ENCODE data around the gene HSD17B14. TPM values are rescaled to one million over a fixed set of nuclear protein-coding genes. Genes with fewer than 3 reads are reported as not detected.

The HSD17B14 gene
- total and polyA plus RNA-seq, 9 of the 15 experiments (the other 6 are each of a cell fraction or from before 2014, with no cell fraction given) = 0.16 TPM; not detected in 8

DNA sequence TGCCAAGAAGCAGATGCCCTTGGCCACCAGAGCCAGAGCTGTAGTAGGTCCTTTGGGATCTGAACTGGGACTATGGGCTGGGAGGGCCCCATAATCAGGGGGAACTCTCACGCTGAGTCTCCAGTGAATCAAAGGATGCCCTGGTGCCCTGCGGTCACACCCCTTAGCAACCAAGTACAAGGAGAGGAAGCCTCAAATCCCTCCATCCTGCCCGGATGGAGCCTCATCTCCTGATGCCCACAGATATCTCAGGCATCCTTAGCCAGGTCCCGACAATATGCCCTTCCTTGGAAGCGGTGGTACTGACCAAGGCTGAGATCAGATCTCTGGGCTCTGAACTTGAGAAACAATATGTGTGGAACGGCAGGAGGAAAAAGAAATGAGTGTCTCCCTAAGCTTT is 30.4 kb upstream of the HSD17B14 start:
- CTCF ChIA-PET (ENCODE audit: low intra/inter-chr PET ratio) = no interaction called here
- H3K79me2 ChIP-seq (ENCODE audit: control insufficient read depth, insufficient read depth, low read length) = no peaks in the 10 kb centered on the region
- ATAC-seq (no peak), FAIRE-seq (no peak), DNase-seq (ENCODE audit: extremely low read depth in 1 of 4, low spot score in 3 of 4) (no peak)
- H3K4me2 ChIP-seq (ENCODE audit: insufficient read depth, low read length) = peak overlapping the region; percentile 79
- no peaks in the 10 kb centered on the region for H3K9me3 ChIP-seq (replicated peaks; ENCODE audit: control insufficient read depth, insufficient read depth, low read depth, low read length)
- 0 out of 3 replicates have a peak overlapping the region, but pooled peaks have one; percentile 24 for H3K27ac ChIP-seq (ENCODE audit: extremely low read depth, low read depth, low read length)
- TF ChIP-seq KDM5B (IDR thresholded peaks at IDR 0.05; ENCODE audit: insufficient replicate concordance, low read depth, low read length) (peak; percentile 8), TFAM (CRISPR knock-in tag; conservative IDR thresholded peaks at IDR 0.05) (no peak), ZBTB7A (IDR thresholded peaks at IDR 0.05; ENCODE audit: borderline replicate concordance, control insufficient read depth, low read depth, low read length) (0 out of 2 replicates have a peak, but pooled peaks have one; percentile 5)
- H2AFZ ChIP-seq (ENCODE audit: low read depth, low read length) = no peak overlapping the region
- H3K27me3 ChIP-seq (ENCODE audit: control insufficient read depth in 2 of 2, insufficient read depth in 2 of 2, low read length in 2 of 2) = no peaks in the 10 kb centered on the region
- POLR2A ChIA-PET = interaction anchor here (1.0 kb wide), 2 partner anchors 8 to 11 kb away, joined by 4 to 6 read pairs; no protein-coding TSS in a partner anchor
- no peaks in the 10 kb centered on the region for H4K20me1 ChIP-seq (replicated peaks; ENCODE audit: control insufficient read depth, insufficient read depth, low read length)
- H3K4me1 ChIP-seq (replicated peaks in 1 of 2; ENCODE audit: control insufficient read depth in 2 of 2, insufficient read depth in 2 of 2, low read length in 2 of 2) = peaks cover 28 to 47% of the 10 kb centered on the region in 2 experiments
- H3K9ac ChIP-seq (ENCODE audit: insufficient read depth in 1 of 2, low read depth in 2 of 2, low read length in 2 of 2) = peak overlapping the region; percentile 14 to 91; a peak in 2 of 4 replicates
- BruUV-seq (replicated peaks) = no TSS peak
- no peaks in the 10 kb centered on the region for H3K9me1 ChIP-seq (ENCODE audit: control insufficient read depth, insufficient read depth, low read length)
- no peak overlapping the region for H3K4me3 ChIP-seq
- intact Hi-C loops (cut with micrococcal nuclease) (no loop called here), in situ Hi-C loops (cut with MboI) (no loop called here)
- 19% methylated on average over 6 of the region's 6 CpGs for WGBS (ENCODE audit: insufficient coverage, low coverage, missing lambda C conversion rate)
- H3K36me3 ChIP-seq (ENCODE audit: control insufficient read depth, insufficient read depth, low read length) = no peaks in the 10 kb centered on the region

DNA sequence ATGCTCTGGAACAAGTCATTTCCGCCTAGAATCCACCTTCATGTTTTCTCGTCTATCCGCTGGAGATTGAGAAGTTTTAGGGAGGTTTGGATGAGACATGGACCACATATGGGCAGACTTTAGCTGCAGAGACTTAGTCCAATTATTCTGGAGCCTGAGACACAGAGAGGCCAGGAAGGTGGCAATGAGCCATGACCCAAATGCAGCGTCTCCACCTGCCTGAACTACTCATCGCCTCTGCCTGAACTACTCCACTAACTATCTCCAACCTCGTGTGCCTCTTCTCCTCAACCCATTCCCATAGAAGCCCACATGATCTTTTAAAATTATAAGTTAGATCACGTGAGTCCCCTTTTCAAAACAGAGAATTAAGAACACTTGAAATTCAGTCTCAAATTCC is 26.5 kb upstream of the HSD17B14 start:
- H3K79me2 ChIP-seq (ENCODE audit: control insufficient read depth, insufficient read depth, low read length) = peaks cover 4% of the 10 kb centered on the region; the same call in 2 of the 3 replicates
- in situ Hi-C loops (cut with MboI) (no loop called here), intact Hi-C loops (cut with micrococcal nuclease) (no loop called here)
- no peak for DNase-seq (ENCODE audit: extremely low read depth in 1 of 4, low spot score in 3 of 4)
- H2AFZ ChIP-seq (ENCODE audit: low read depth, low read length) = no peak overlapping the region
- no peak overlapping the region for H3K27ac ChIP-seq (ENCODE audit: extremely low read depth, low read depth, low read length)
- peaks cover 21 to 63% of the 10 kb centered on the region in 2 experiments for H3K4me1 ChIP-seq (replicated peaks in 1 of 2; ENCODE audit: control insufficient read depth in 2 of 2, insufficient read depth in 2 of 2, low read length in 2 of 2)
- H3K9me1 ChIP-seq (ENCODE audit: control insufficient read depth, insufficient read depth, low read length) = no peaks in the 10 kb centered on the region
- no peaks in the 10 kb centered on the region for H3K27me3 ChIP-seq (ENCODE audit: control insufficient read depth in 2 of 2, insufficient read depth in 2 of 2, low read length in 2 of 2)
- no peak overlapping the region for H3K4me3 ChIP-seq
- ChIA-PET CTCF (ENCODE audit: low intra/inter-chr PET ratio) (no interaction called here), POLR2A (interaction anchor here (3.9 kb wide), 1 partner anchor 13 kb away, joined by 96 read pairs; the partner anchor contains the start of gene PPP1R15A)
- H3K36me3 ChIP-seq (ENCODE audit: control insufficient read depth, insufficient read depth, low read length) = no peaks in the 10 kb centered on the region
- no peak overlapping the region for H3K4me2 ChIP-seq (ENCODE audit: insufficient read depth, low read length)
- no peaks in the 10 kb centered on the region for H3K9me3 ChIP-seq (replicated peaks; ENCODE audit: control insufficient read depth, insufficient read depth, low read depth, low read length)
- H3K9ac ChIP-seq (ENCODE audit: insufficient read depth in 1 of 2, low read depth in 2 of 2, low read length in 2 of 2) = no peak overlapping the region
- no peak for ATAC-seq
- BruUV-seq (replicated peaks) = no TSS peak
- H4K20me1 ChIP-seq (replicated peaks; ENCODE audit: control insufficient read depth, insufficient read depth, low read length) = no peaks in the 10 kb centered on the region
- WGBS (ENCODE audit: insufficient coverage, low coverage, missing lambda C conversion rate) = 65% methylated on average over 7 of the region's 7 CpGs
- no peak for FAIRE-seq
- TF ChIP-seq, protein P1, sequence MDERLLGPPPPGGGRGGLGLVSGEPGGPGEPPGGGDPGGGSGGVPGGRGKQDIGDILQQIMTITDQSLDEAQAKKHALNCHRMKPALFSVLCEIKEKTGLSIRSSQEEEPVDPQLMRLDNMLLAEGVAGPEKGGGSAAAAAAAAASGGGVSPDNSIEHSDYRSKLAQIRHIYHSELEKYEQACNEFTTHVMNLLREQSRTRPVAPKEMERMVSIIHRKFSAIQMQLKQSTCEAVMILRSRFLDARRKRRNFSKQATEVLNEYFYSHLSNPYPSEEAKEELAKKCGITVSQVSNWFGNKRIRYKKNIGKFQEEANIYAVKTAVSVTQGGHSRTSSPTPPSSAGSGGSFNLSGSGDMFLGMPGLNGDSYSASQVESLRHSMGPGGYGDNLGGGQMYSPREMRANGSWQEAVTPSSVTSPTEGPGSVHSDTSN (CRISPR knock-in tag; IDR thresholded peaks at IDR 0.05; ENCODE audit: low read depth) = no peak
- TF ChIP-seq, protein P1 (tag; conservative IDR thresholded peaks at IDR 0.05; ENCODE audit: low read depth) = no peak
- no peak for TF ChIP-seq TRIM24 (IDR thresholded peaks at IDR 0.05)
- no peak for TF ChIP-seq PCBP1 (IDR thresholded peaks at IDR 0.05; ENCODE audit: low read depth, low read length, poor library complexity, severe bottlenecking)
- TF ChIP-seq, protein P2, sequence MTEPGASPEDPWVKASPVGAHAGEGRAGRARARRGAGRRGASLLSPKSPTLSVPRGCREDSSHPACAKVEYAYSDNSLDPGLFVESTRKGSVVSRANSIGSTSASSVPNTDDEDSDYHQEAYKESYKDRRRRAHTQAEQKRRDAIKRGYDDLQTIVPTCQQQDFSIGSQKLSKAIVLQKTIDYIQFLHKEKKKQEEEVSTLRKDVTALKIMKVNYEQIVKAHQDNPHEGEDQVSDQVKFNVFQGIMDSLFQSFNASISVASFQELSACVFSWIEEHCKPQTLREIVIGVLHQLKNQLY (CRISPR knock-in tag; conservative IDR thresholded peaks at IDR 0.05) = no peak

Data from K562 (cell line).